AG10803 (cell line): ENCODE results near the gene TMEM43.
"Not testable (repeated sequence)": the region's sequence is repeated elsewhere in the genome, so short reads cannot be mapped to it uniquely, and the experiment has no call there.

Source experiments
- DNase-seq: peaks from one replicate; pipeline ENCODE4 v3.0.0; 2010; ENCODE audit warnings: low read depth
- H3K4me3 ChIP-seq: 2 replicates; pipeline ENCODE4 v1.5.1; 2011; ENCODE audit warnings: mild to moderate bottlenecking, low read length, control low read depth
- TF ChIP-seq, protein P1 (sequence below): conservative IDR thresholded peaks from 2 replicates; pipeline ENCODE4 v1.5.1; 2011; ENCODE audit warnings: mild to moderate bottlenecking, low read length, control low read depth, inconsistent platforms

The TMEM43 gene

DNA sequence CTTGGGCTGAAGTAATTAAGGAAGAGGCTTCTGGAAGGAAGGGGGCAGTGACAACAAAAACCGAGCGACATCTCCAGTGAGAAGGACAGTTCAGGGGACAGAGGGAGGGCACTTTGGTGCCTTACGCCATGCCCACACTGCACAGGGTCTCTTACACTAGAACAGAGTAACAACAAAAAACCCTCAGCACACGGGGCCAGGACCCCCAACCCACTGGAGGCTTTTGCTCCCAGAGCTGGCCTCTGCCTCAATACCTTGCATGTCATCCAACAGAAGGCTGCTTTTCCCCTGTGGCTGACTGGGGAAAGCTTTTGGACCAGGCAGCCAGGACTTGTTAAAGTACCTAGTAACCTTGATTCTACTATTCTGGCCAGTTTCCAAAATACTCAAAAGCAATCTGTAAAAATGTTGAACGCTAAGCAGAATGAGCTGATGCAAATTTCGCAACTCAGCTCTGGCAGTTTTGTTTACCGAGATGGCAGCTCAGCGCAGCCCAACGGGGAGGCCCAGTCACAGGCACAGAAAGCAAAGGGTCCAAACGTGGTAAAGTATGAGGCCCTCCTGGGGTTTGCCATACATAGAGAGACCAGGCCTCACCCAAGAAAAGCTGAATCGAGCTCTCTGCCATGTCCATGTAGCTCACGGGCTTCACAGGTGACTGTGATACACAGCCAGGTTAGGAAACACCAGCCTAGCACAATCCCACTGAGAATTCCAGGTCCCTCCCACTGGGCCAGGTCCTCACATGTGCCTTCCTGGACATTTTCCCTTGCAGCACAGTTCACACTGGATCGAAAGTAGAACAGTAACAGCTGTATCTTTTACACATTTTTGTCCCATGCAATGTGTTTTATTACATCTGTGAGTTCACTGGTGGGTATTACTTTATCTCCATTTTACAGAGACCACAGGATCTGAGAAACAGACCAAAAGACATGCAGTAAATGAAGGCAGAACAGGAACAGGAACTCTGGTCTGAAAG, 6.2 kb upstream of the TMEM43 start:
- DNase-seq: no peak
- H3K4me3 ChIP-seq: no peak overlapping the region
- TF ChIP-seq, protein P1, sequence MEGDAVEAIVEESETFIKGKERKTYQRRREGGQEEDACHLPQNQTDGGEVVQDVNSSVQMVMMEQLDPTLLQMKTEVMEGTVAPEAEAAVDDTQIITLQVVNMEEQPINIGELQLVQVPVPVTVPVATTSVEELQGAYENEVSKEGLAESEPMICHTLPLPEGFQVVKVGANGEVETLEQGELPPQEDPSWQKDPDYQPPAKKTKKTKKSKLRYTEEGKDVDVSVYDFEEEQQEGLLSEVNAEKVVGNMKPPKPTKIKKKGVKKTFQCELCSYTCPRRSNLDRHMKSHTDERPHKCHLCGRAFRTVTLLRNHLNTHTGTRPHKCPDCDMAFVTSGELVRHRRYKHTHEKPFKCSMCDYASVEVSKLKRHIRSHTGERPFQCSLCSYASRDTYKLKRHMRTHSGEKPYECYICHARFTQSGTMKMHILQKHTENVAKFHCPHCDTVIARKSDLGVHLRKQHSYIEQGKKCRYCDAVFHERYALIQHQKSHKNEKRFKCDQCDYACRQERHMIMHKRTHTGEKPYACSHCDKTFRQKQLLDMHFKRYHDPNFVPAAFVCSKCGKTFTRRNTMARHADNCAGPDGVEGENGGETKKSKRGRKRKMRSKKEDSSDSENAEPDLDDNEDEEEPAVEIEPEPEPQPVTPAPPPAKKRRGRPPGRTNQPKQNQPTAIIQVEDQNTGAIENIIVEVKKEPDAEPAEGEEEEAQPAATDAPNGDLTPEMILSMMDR: no peak

DNA sequence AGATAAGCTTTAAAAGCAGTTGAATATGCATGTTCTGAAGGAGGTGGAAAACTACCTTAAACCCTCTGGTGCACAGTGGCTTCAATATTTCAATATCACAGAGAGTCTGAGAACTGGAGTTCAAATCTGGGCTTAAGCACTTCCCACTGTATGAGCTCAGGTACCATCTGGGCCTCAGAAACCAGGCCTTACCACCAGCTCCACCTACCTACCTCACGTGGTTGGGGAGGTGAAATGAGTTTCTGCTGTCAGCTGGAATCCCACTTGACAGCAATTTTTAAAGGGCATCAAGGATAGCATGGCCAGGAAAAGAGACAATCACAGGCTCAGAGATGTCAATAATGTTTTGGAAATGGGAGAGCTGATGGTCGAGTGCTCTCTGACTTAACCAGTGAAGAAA, 5.2 kb upstream of the TMEM43 start:
- TF ChIP-seq, protein P1: no peak
- H3K4me3 ChIP-seq: no peak overlapping the region

DNA sequence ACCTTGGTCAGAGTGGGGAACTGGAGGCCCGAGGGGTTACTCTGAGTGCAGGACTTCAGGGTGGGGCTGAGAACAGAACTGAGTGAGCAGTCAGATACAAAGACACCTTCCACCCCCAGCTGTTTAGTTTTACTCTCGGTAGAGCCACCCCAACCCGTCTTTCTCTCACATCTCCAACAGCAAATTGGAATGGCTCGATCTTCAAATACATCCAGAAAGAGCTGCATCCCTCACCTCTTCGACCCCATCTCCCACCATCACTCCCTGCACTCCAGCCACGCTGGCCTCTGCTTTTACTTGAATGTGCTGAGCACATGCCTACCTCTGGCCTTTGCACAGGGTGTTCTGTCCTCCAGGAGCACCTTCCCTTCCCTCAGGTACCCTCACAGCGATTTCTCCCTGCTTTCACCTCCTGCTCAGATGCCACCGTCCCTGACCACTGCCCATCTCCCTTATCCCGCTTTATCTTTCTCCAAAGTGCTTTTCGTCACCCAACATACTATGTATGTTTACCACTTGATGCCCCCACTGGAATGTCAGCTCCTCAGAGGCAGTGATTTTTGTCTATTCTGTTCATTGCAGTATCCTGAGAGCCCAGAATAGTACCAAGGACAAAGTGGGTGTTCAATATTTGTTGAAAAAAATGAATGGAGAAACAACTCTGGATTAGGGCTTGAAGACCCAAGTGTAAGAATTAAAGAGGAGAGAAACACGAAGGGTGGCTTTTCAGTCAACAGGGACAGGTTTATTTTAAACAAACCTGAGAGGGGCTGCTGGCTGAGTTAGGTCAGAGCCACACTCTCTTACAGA, 4.5 kb upstream of the TMEM43 start:
- H3K4me3 ChIP-seq: no peak overlapping the region
- TF ChIP-seq, protein P1: no peak
- no peak for DNase-seq

More for the DNA sequence above, 5.2 kb upstream of the TMEM43 start:
- no peak for DNase-seq

DNA sequence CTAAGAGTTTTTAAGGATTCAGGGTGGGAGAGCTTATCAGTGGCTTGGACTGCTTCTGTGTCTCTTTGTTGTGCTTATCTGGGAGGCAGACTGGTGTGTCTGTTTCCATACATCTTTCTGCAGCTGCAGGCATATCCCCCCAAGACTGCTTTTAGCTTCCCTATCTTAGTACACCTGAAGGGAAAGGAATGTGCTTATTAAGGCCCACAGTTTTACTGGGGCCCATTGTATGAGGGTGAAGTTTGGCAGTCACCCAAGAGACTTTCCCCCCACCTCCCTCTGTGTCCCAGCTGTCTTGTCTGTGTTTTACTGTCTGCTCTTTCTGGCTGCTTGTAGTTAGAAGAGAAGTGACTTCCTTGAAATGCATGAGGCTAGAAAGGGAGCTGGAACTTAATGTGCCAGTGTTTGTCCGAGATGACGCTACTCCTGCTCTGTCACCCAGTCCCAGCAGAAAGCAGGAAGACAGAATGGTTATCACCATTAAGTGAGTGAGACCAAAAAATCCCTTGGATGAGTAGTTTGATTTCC, 3.9 kb upstream of the TMEM43 start:
- not testable (repeated sequence) for DNase-seq, H3K4me3 ChIP-seq

DNA sequence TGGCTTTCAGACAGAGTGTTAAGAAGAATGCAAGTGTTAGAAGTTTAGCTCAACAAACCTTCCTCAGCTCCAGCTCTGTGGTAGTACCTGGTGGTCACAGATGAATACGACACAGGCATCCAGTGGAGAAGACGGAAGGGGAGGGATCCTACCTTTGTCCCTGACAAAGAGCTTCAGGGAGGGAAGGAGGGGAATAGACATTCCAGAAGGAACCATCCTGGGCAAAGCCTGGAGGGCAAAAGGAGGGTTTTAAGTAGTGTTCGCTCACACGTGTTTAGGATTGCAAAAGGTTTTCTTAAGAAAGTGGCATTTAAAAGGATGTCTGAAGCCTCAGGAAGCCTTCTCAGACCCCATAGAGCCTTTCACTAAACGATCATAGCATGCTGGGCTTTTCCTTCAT, 3.0 kb upstream of the TMEM43 start:
- no peak for DNase-seq
- TF ChIP-seq, protein P1: no peak
- no peak overlapping the region for H3K4me3 ChIP-seq

DNA sequence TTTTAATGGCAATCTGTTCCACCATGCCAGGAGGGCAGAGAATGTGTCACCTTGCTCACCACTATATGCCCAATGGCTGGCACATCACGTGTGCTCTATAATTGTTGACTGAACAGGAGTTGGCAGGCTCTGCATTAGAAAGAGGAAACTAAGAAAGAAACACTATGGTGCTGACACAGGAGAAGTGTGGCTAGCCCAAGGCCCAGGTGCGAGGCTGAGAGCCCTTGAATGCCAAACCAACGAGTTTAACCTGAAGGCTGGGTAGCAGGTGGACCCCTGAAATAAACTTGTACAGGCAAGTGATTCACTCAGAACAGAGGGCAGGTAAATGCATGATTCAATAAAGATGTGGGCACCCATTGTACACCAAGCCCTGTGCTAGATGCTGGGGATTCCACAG, 2.6 kb upstream of the TMEM43 start:
- no peak for DNase-seq
- TF ChIP-seq, protein P1: no peak
- no peak overlapping the region for H3K4me3 ChIP-seq

DNA sequence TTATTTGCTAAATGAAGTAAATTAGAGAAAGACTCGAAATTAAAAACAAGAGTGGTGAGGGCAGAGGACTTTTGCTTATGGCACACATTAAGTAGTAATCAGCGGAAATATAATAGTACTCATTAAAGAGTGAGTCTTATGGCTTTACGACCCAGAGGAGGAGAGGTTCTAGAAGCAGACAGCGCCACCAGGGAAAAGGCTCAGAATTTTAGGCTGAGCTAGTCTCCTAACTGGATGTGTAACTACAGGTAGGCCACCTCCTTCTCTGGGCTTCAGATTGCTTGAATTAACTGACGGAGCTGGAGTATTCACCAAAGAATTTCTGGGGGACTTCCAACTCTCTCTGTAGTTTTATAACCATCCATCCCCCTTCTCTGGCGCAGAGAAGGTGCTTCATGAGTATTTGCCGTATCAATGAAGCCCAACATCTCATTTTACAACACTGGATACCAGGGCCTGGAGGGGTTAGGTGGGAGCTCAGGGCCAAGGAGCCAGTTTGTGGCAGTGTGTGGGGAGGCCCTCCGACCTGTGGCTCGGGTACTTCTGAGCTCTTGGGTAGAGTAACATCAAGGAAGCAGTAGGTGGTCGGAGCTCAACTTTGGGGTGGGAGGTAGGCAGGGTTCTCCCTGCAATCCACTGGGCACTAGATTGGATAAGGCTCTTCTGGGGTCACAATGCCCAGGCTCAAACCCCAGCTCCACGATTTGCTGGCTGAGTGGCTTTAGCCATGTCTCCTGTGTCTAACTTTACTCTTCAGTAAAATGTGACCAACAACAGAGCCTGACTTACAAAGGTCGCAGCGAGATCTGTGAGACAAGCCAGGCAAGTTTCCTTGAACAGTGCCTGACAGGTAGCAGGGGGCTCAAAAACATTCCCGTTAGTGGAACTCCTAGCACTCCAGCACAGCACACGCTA, 1.3 kb upstream of the TMEM43 start:
- peak overlapping the region; percentile 99 for H3K4me3 ChIP-seq
- TF ChIP-seq, protein P1: no peak
- DNase-seq: no peak
